ENCODE data around the gene IFI44L.

DNA sequence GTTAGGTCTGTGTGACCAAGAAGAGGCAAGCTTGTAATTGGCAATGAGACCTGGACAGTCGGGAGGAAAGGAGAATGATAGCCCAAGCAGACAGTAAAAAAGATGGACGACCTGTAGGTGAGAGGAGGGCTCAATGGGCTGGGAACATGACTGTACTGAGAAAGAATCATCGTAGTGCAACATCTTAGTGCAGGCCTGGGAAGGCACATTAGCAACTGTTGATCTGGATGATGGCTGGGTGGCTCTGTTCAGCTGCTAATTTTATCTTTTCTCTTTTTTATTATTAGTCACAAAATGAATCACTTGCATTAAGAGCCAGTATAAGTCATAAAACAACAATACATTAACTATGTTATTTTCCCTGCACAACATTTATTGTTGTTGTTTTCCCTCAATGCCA is 62.2 kb downstream of the IFI44L start:
- TF ChIP-seq, protein P1, sequence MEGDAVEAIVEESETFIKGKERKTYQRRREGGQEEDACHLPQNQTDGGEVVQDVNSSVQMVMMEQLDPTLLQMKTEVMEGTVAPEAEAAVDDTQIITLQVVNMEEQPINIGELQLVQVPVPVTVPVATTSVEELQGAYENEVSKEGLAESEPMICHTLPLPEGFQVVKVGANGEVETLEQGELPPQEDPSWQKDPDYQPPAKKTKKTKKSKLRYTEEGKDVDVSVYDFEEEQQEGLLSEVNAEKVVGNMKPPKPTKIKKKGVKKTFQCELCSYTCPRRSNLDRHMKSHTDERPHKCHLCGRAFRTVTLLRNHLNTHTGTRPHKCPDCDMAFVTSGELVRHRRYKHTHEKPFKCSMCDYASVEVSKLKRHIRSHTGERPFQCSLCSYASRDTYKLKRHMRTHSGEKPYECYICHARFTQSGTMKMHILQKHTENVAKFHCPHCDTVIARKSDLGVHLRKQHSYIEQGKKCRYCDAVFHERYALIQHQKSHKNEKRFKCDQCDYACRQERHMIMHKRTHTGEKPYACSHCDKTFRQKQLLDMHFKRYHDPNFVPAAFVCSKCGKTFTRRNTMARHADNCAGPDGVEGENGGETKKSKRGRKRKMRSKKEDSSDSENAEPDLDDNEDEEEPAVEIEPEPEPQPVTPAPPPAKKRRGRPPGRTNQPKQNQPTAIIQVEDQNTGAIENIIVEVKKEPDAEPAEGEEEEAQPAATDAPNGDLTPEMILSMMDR (IDR thresholded peaks at IDR 0.05 in 4 of 5, conservative IDR thresholded peaks at IDR 0.05 in 1 of 5): no peak
- TF ChIP-seq POLR2A (IDR thresholded peaks at IDR 0.05): no peak
